Measurements from ENCODE around the gene KDM2A.

Gene KDM2A

DNA sequence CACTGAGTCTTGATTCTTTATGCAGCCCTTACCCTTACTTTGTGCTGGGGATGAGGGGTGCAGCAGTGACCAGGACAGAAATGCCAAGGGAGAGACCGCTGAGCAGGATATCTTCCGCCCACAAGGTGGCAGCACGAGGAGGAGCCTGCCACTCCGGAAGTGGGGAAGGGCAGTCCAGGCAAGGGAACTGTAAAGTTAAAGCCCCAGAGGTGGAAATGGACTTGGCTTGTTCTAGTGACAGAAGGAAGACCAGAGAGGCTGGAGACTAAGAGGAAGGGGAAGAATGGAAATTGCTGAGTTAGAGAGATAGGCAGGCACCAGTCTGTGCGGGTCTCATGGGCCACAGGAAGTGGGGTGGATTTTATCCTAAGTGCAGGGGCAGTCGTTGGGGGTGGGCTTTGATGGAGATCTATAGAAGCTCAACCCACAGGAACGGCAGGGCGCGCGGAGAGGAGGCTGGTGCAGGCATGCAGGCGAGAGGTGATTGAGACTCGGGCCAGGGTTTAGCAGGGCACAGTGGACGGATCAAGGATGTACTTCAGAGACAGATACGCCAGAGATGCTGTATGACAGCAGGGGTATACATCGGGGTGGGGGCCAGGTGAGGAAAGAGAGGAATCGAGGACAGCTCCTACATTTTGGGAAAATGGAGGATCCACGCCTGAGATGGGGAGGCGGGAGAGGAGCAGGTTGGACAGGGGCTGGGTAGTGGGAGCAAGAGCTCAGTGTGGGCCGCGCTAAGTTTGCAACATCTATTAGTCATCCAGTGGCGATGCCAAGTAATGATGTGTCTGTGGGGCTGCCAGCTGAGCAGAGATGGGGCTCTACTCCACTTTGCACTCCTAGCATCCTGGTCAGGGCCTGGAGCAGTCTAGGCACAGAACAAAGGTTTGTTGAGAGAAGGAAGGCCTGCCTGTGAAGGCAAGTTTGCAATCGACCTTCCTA is 143.9 kb downstream of the KDM2A start:
- peak; percentile 39 for DNase-seq

DNA sequence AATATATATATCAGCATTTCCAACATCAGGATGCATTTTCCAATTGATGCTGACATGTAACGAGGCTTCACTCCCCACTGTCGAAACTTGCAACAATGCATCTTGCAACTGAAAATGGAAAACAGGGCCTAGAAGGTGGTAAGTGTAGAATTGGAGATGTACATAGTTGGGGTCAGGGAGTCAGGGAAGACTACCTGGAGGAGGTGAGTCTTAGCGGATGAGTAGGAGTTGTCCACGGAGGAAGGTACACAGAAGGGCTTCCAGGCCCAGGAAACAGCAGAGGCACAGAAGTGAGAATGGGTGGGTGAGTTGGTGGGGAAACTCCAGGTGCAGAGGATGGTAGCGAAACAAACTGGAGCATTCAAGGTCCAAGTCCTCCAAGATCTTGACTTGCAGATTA is 145.2 kb downstream of the KDM2A start:
- DNase-seq = no peak

GRCh38 chr11:67264877-67265632 is 146.0 kb downstream of the KDM2A start:
- no peak for DNase-seq

DNA sequence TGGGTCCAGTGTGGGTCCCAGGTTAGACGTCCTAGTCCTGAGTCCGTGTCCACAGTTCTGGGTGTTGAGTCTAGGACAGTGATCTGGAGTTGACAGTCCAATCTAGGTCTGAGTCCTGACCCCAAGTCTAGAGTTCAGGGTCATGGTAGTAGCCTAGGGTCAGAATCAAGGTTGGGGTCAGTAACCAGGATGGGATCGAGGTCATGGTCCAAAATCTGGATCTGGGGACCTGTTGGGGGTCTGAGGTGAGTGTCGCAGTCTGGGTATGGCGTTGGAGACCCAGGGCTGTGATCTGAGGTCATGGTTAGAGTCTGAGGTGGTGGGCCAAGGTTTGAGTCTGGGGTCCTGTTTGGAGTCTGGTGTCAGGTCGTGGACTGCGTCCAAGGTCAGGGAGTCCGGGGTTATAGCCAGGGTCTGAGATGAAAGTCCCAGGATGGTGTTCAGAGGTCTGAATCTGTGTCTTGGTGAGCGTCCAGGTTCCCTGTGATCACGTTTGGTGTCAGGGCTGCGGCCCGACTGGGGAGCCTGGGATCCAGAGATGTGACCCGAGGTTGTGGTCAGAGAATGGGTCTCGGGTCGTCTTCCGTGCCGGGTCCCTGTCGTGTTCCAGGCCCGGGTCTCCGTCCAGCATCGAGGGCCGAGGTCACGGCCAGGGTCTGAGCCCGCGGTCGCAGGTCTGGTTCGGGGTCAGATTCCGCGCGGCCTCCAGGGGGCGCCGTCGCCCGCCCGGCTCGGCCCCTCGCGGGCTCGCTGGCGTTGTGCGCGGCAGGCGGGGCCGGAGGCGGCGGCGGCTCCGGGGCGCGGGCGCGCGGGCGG is 146.8 kb downstream of the KDM2A start:
- DNase-seq = no peak

DNA sequence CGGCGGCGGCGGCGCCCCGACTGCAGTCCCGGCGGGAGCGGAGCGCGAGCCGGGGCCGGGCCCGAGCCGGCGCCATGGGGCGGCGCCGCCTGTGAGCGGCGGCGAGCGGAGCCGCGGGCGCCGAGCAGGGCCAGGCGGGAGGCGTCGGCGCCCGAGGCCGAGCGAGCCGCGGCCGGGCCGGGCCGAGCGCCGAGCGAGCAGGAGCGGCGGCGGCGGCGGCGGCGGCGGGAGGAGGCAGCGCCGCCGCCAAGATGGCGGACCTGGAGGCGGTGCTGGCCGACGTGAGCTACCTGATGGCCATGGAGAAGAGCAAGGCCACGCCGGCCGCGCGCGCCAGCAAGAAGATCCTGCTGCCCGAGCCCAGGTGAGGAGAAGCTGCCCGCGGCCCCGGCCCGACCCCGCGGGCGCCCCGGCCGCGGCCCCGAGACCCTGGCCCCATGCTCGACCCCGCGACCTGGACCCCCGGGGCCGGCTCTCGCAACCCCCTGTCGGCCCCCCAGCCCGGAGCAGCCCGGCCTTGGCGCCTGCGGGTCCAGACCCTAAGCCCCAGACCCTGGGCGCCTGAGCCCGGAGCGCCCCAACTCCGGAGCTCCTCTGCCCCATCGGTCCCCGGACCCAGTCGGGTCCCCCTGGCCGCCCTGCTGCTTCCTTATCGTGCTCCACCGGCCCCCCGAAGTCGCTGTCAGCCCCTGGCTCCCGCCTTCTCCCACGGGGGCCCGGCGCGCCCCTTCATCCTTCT is 147.6 kb downstream of the KDM2A start, which contains the start of gene GRK2:
TSS of gene GRK2 (plus strand) at position 25 of the 739 bp plus-strand sequence. CDS start at position 252, 227 bp downstream.
- no peak for DNase-seq

- no peak for DNase-seq
Measured at GRCh38 chr11:67267188-67268080, 148.4 kb downstream of the KDM2A start.

DNA sequence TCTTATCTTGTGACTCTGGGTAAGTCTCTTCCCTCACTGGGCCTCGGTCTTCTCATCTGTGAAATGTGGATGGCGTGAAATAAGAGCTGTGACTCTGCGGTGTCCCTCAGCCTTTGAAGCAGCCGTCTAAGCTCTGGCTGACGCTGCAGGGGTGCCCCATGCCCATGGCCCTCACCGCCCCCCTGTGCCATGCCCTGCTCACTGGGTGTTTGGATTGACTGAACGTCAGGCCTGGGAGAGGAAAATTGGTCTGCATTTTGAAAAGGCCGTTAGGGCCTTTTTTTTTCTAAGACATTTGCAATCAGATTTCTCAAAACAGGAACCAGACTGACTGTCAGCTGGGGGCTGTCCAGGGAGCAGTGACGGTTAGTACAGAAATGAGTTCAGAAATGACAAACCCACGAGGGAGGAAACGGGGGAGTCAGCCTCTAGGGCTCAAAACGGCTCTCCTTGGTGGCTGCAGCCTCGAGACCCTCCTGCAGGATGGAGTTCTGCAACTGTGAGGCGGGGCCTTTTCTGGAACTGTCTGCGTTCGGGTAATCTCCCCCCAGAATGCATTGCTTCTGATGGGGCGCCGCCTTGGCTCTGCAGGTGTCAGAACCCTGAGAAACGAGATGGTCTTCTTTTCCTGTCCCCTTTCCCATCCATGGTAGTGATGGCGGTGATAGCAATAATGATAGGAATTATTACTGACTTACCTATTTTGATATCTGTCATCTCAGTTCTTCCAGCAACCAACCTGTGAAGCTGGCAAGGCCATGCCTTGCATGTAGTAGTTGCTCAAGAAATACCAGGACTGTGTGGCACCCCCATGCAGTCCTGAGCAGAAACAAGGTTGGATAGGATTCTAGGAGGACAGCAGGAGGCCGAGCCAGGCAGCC is 149.3 kb downstream of the KDM2A start:
- DNase-seq = no peak

DNA sequence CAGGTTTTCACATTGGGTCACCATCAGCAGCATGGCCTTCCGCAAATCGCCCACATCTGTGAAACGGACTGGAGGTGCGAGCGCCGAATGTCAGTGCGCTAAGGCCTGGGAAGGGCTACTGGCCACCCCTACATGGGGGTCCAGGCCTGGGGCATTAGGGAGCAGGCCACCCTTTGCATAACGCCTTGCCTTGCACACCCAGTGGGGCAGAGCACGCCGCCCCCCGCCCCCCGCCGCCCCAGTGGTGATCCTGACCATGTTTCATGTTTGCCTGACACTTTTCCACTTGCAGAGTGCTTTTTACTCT is 149.9 kb downstream of the KDM2A start:
- DNase-seq = no peak

DNA sequence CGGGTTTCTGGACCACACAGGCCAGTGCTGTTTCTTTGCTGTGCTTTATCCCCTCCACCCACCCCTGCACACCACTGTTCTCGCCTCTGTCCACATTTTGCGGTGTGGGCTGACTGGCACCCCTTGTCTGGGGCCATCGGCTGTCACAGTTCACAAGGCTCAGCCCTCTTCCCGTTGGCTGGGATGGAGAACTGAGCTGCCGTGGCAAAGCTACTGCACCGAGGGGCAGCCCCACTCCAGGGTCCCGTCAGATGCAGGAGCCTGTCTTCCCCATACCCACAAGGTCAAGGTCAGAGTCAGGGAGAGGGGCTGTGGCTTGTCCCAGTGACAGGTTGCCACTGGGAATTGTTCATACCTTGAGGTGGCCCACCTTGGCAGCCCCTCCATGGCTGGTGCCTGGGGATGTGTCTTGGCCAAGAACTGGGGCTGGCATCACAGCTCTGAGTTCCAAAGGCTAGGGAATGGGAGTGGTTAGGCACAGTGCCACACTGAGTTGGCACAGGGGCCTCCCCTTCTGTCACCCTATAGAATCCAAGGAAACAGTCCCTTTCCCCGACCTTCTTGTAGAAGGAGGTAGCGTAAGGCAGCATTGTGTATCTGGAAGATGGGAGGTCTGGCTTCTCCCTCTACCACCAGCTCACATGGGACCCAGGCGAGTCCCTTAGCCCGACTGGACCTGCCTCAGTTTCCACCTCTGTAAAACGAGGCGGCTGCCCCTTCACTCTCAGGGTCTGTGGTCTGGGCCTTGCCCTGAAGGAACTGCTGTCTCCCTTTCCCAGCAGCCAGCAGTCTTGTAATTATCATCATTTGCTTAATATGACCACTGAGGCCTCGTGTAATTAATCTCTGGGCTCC is 150.6 kb downstream of the KDM2A start:
- peak; percentile 68 for DNase-seq

DNA sequence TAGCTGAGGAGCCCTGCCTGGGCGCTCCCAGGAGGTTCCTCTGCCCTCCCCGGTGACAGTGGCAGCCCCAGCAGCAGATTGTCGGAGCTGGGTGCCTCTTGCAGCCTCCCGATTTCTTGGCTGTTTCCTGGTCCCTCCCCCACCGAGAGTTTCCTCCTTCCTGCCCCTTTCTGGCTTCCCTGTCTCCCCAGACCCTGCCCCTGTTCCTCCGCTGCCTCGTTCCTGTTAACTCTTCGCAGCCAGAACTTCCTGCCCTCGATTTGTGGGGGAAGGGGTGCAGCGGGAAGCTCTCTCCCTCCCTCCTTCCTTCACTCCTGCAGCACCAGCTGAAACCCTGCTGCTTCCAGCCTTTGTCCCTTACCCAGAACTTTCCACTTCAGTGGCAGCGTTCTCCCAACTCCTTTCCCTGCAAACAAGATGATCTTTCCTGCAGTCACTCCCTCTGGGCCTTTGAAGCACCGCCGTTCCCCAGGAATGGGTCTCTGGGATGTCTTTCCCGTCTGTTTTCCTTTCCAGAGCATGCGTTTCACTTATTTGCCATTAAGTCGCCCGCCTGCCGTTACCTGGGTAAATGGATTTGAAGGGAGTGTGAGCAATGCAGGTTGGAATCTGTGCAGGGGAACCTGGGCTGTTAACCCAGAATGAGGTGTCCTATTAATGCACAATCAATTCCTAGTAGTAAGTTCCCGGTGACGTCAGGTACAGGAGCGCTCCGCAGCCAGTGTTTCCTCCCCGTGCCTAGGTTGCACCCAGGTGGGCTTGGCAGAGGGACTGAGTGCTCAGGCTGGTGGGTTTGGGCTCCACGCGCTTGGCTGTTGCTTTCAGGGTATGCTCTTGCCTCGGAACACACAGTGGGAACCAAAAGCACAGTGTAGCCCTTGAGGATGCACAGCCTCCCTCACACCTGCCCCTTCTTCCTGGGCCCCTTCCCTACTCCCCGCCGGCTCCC is 151.5 kb downstream of the KDM2A start:
- no peak for DNase-seq

DNA sequence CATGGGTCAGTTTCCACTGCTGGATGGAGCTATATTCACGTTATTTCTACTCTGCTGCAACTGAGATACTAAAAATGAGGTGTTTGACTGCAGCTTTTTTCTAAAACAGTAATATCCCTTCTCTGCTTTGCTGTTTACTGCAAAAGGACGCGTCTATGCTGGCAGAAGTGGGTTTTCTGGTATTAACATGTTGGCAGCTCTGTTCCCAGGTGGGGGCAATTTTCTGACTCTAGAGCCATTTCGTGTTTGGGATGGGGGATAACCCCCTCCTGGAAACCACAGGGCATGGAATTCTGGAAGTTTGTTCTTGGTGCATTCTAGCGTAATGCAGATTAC is 152.1 kb downstream of the KDM2A start:
- DNase-seq = no peak

DNA sequence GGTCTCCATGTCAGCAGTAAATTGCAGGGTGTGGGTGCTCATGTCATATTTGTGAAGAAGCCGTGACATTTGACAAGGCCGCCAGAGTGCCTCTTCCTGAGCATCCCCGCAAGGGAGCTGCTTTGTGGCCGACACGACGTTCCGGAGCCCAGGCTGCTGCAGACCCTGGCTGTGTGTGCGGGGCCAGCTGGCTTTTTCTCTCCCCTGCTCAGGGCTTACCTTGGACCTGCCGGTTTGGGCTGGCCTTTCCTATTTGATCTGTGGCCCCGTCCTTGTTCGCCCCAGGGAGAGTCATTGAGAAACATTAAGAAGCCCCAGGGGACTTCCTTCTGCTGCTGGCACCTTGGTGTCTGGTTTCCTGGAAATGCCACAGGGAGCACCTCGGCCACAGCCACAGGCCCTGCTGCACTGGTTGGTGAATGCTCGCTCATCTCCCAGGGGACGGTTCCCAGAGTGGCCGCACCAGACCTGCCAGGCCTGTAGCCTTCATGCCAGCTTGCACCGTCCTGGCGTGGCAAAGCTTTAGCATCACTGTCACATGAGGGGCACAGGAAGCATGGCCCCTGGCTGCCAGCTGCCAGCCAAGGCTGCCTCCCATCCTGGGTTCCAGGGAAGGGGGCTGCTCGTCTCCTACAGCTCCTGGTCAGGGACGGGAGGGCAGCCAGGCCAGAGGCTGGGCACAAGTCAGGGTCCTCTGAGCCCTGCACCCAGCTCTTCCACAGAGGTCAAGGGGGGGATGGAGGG is 152.7 kb downstream of the KDM2A start:
- DNase-seq = no peak

- no peak for DNase-seq
Measured at GRCh38 chr11:67272327-67273259, 153.5 kb downstream of the KDM2A start.

DNA sequence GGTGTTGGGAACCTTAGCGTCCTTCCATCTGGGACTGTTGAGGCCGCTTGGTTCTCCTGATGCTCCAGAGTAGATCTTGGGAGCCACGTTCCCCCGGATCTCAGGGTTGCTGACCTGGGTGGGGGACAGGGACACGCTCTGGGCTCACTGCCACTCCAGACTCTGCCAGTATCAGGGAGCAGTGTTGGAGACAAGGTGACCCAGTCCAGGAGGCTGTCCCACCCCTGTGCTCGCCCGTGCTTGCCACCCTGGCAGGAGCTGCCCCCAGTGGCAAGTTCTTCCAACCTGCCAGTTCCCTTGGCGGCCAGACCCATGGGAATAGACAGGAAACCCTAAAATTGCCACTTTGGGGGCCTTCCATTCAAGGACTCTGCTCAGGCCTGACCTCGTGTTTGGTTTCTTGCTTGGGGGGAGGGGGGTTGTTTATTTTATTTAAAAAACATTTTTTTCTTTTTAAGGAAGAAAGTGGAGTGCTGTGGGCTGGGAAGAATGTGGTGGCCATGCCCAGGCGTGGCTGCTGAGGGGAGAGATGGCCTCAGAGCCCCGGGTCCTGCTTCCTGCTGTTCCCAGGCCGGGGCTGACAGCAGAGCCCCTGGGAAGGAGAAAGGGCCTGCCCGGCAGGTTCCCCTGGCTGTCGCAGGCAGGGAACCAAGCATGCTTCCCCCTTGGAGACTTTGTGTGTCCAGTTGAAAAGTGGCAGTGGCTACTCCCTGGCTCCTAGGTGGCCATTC is 154.4 kb downstream of the KDM2A start:
- no peak for DNase-seq

DNA sequence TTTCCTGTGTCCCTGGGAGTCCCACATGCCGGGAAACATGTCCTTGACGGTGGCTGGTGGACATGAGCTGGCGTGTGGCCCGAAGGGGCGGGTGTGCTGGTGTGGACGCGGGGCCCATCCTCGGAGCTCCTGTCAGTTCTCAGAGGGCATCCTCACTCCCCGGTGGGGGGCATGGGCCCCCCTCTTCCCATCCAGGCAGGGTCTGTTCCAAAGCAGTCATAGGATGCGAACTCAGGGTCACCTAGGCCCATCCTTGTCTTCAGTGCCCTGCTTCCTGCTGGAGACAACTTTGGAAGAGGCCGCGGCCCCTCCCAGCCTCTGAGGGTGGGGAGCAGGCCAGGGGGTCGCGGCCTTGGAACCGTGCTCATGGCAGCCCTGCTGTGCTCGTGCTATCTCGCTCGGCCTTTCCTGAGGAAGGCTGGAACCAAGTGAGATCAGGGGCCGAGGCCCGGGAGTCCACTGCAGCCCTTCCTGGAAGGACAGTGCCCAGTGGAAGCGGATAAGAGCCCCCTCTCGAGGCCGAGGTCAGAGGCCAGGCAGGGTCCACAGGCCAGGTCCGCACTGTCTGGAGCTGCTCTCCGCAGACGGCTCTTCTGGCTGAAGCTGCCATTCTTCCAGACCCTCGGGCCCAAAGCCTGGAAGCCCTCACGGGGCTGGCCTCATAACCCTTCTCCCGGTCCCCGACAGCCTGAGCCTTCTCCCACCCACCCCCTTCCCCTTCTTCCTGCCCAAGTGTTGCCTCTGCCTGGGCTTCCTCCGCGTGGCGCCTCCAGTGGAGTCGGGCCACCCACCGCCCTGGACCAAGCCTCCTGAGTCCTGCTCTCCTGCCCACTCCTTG is 155.9 kb downstream of the KDM2A start:
- DNase-seq = no peak

All from NCI-H1694 (cell line).